GM21360 (cell line): ENCODE data around the gene TMTC3.
"Not testable (repeated sequence)": the region's sequence is repeated elsewhere in the genome, so short reads cannot be mapped to it uniquely, and the experiment has no call there.

ENCODE experiments used
- ATAC-seq: cut with Tn5 transposase; IDR thresholded peaks from one replicate; pipeline ENCODE4 v1.9.1; 2021; ENCODE audit warnings: mild to moderate bottlenecking, moderate library complexity; ENCODE audit not compliant: unreplicated experiment

Gene TMTC3

DNA sequence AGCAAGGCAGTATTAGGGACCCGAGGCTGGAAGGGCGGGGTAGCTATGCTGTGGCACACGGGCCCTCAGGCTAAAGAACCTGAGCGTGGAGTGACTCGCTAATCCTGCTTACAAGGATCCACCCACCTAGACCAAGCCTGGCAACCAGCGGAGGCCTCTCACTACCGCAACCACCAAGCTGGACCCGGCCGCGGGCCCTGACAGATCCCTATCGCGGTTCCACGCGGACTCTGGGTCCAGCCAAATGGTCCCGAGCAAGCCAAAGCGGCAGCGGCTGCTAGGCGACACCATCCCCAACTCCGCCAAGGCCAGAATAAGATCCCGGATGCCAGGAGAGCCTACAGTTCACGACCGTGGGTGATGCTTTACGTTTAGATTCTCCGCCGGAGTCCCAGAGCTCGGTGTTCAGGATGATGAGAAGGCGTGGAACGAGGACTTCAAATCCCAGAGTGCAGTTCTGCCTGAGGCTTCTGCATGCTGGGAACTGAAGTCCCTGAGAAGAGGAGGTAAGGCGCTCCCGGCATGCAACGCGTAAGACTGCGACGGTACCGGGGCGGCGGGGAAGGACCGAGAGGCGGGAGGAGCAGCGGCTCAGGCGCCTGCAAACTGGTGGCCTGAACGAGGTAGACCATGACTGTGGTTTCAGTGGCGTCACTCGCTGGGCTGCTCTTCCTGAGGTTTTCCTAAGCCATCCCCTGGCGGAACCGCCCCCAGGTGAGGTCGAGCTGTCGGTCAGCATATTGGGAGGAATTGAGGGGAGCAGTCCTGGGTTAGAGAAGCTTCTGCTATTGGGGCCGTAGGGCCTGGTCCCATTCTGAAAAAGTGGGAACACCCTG, at the start of gene TMTC3, which contains the start of gene CEP290:
Gene TMTC3, plus strand, starts transcription at position 534 of the 836 bp plus-strand sequence. CDS start 6,009 bp downstream, outside the sequence.
Gene CEP290, minus strand, starts transcription at position 315 of the 836 bp plus-strand sequence. CDS start 781 bp downstream, outside the sequence.
- peak; percentile 96 for ATAC-seq

DNA sequence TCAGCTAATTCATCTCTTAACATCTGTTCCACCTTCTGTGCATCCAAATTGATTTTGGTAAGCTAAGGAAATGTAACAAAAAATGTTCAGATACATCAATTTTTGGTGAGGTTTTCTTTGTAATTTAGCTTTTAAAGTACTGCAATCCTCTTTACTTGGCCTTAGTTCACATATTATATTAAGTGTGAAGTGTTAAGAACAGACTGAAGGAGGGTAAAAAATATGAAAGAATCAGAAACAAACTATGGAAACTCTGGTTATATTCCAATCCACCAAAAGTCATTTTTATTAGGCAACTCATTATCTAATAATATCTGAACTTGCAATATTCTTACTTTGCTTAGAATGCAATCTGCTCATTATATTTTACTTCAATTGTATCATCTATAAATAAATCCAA, 49.3 kb upstream of the TMTC3 start:
- no peak for ATAC-seq

- no peak for ATAC-seq
Measured at GRCh38 chr12:88093573-88093972, 48.5 kb upstream of the TMTC3 start.

DNA sequence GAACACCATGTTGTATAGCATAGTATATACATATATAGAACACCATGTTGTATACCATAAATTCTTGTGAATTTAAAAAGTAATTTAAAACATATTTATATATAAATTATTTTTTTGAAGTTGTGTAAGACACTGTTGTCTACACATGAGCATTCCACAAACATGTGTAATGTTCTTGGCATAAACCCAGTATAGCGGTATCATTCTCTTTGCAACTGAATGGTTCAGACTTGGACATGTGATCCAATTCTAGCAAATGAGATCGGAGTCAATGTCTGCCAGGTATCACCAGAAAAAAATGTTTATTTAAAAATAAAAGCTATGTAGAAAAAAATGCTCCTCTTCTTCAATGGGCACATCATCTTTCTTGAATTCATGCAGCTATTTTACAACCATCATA, 34.1 kb upstream of the TMTC3 start:
- no peak for ATAC-seq

DNA sequence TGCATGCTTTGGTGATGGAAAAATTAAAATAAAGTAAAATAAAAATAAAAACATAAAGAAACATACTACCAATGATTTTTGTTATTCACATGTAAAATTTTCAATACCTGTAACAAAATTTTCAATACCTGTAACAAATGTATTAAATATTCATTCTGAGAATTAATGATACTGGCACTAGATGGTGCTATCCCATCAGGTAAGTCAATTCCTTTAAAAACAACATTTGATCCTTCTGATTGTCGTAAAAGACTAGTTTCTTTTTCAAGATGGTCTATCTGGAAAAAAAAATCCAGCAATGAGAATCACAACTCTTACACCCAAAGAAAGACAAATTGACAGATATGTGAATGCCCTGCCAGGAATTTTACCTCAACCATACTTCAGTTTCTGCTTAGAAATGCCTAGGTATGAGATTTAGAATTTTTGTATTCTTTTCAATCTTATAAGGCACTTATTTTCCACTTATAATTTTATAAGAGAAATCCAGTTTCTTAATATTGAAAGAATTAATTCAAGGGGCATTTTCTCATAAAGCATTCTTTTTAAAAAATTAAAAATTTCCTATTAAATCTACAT, 30.9 kb upstream of the TMTC3 start:
- ATAC-seq, result no peak

GRCh38 chr12:88113871-88114270, 28.2 kb upstream of the TMTC3 start:
- ATAC-seq, result no peak

DNA sequence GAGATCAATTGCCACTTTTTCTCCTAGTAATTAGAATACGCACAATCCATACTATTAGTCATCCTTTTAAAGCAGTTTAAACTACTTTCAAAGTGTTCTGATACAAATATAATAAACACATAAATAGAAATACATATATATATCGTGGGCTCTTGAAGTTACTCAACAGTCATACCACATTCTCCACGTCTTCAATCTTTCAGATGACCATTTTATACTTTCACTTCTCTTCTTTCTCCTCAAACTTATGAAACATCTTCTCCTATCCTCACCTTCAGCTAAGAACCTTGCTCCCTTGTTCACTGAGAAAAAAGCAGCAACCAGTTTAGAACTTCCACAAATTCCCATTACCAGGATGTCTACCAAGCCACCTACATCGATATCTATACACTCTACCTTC, 19.4 kb upstream of the TMTC3 start:
- ATAC-seq, result no peak

DNA sequence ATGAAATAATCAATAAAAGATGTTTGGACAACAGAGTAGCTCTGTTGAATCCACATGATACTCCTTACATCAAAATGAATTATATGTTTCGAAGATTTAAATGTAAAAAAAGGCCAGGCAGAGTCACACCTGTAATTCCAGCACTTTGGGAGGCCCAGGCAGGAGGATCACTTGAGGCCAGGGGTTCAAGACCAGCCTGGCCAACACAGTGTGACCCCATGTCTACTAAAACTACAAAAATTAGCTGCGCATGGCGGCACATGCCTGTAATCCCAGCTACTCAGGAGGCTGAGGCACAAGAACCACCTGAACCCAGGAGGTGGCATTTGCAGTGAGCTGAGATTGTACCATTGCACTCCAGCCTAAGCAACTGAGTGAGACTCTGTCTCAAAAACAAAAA, 15.0 kb upstream of the TMTC3 start:
- no peak for ATAC-seq

DNA sequence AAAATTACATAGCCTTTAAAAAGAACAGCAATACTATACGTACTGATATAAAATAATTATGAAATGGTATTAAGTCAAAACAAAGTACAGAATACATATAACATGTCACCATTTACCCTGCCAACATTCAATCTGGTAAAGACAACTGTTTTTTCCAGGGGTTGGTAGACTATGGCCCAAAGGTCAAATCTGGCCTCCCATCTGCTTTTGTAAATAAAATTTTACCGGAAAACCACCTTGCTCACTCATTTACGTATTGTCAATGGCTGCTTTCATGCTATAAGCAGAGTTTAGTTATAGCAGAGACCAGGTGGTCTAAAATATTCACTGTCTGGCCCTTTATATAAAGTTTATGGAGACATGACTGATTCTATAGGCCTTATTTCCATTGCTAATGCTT, 14.3 kb upstream of the TMTC3 start:
- no peak for ATAC-seq

GRCh38 chr12:88132392-88132791, 9.7 kb upstream of the TMTC3 start:
- no peak for ATAC-seq

DNA sequence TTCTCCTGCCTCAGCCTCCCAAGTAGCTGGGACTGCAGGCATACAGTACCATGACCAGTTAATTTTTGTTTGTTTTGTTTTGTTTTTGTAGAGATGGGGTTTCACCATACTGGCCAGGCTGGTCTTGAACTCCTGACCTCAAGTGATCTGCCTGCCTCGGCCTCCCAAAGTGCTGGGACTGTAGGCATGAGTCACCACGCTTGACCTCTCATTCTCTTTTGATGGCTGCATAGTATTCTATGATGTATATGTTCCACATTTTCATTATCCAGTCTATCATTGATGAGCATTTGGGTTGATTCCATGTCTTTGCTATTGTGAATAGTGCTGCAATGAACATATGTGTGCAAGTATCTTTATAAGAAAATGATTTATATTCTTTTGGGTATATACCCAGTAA, 8.9 kb upstream of the TMTC3 start:
- ATAC-seq, result not testable (repeated sequence)

- not testable (repeated sequence) for ATAC-seq
Measured at GRCh38 chr12:88139711-88140110, 2.4 kb upstream of the TMTC3 start.

DNA sequence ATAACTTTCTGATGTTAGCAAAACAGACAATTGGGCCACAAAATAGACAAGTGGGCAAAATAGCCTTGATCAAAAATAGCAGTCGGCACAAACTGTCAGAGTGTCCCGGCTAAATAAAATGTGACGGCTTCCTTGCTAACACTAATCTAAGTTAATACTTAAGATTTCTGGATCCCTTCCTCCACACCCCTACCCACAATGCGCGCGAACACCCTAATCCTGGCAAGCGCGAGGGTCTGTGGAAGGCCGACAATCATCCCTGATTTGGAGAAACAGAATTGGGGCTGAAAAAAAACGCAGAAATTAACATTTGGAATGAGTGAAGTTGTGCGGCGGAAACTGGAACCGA, 708 bp upstream of the TMTC3 start:
- ATAC-seq, result no peak

- ATAC-seq, result peak; percentile 3
Measured at GRCh38 chr12:88142610-88142991, 494 bp downstream of the TMTC3 start.

GRCh38 chr12:88144037-88144436, 1.9 kb downstream of the TMTC3 start:
- ATAC-seq, result no peak

DNA sequence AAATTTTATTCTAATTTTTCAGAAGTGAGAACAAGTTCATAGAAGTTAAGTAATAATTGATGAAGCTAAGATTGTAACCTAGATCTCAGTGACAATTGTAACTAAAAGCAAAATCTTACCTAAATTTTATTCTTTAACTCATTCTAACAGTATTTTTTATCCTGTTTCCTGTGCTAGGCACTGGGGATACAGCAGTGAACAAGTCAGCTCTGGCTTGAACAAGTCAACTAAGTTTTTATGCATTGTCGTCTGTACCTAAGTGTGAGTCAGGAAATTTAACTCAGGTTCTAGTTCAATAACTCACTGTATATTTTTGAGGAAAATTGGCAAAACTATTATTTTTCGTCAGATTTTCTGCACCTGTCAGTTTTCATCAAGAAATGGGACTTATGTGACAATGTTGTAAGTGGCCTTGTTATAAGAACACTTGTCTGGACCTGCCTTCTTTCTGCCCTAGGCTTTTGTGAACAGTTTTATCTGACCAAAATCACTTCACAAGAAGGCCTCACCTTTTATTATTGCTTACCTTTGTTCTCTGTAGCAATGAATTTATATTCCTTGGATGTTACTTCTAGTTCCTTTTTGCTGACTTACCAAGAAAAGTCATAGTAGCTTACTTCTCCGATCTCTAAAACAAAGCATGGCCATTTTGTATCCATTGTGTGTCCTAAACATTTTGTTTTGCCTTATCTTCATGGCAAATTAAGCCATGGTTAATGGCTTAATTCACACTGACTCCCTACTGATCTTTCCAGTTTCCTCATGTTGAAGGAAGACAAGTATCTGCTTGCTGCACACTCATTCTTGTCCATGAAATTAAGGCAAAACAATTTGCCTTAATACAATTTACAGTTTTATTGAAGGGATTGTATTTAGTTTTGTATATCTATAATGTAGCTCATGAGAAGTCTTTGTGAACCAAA, 2.7 kb downstream of the TMTC3 start:
- no peak for ATAC-seq

- ATAC-seq, result no peak
Measured at GRCh38 chr12:88145567-88146505, 3.7 kb downstream of the TMTC3 start.

DNA sequence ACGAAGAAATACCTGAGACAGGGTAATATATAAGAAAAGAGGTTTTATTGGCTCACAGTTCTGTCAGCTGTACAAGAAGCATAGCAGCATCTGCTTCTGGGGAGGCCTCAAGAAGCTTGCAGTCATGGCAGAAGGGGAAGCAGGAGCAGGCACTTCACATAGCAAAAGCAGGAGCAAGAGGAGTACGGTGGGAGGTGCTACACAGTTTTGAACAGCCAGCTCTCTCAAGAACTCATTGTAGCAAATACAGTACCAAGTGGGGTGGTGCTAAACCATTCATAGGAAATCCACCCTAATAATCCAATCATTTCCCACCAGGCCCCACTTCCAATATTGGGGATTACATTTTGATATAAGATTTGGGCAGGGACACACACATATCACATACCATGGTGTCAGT, 8.0 kb downstream of the TMTC3 start:
- no peak for ATAC-seq

DNA sequence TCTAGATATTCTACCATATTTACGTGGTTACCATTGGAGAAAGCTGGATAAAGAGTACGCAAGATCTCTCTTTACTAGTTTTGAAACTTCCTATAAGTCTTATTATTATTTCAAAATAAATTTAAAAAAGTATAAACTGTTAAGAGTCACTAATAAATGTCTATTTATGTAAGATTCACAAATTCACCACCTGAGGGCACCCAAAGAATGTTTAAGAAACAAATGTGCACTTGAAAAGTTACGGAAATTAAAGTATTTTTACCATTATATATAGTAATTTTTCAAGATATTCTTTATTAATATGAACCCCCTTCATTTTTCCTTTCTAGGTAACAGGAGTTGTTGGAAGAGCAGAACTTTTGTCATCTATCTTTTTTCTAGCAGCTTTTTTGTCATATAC, 11.9 kb downstream of the TMTC3 start:
- no peak for ATAC-seq

DNA sequence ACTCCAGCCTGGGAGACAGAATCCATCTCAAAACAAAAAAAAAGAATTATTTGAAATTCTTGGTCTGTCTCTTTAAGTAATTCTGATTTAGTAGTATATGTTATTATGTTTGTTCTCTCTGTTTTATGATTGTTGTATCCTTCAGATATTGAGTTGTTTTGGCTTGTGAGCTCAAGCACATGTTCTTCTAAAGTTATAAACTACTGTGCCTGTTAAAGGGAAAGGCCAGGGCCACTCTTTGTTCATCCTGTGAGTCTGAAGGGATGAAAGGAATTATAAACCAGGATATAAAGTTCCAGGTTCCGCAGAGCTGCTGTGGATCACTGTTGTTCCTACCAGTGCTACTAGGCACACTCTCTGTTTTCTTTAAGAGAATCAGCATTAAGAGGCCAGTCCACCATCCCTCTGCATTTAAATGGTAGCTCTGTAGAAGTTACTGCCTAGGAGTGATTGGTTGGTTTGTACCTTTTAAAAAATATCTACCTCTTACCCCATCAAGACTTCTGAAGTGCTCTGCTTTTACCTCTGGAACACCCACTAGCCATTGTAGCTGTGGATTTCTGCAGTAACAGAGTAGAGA, 14.1 kb downstream of the TMTC3 start:
- ATAC-seq, result no peak
